ENCODE measurements around the gene PCYT1A.
"Not testable (repeated sequence)": the region's sequence is repeated elsewhere in the genome, so short reads cannot be mapped to it uniquely, and the experiment has no call there.

The PCYT1A gene

GRCh38 chr3:196210673-196211556 is 76.6 kb downstream of the PCYT1A start, which contains the start of gene ZDHHC19:
Gene ZDHHC19, minus strand, starts transcription at chr3:196211400. Its CDS starts 85 bp downstream, at chr3:196211315.
- H3K27ac ChIP-seq (ENCODE audit: low read length) = no peak within 1 kb of the TSS
- H3K36me3 ChIP-seq (ENCODE audit: insufficient read depth, low read length) = no peaks in the 10 kb centered on the region
- no peak within 1 kb of the TSS for H2AFZ ChIP-seq (ENCODE audit: low read depth, low read length)
- no peaks in the 10 kb centered on the region for H3K4me1 ChIP-seq (ENCODE audit: insufficient read depth, low read length)
- no peak within 1 kb of the TSS for H3K9ac ChIP-seq (ENCODE audit: low read depth, low read length)
- TF ChIP-seq EZH2 (IDR thresholded peaks at IDR 0.05; ENCODE audit: borderline replicate concordance, low read depth, low read length, severe bottlenecking) (no peak), CTCF (IDR thresholded peaks at IDR 0.05; ENCODE audit: borderline replicate concordance, extremely low read depth, low read length, poor library complexity, severe bottlenecking) (no peak)
- ATAC-seq (ENCODE audit: insufficient read depth, low read depth) = no peak; the same call in 2 of the 3 replicates
- no peaks in the 10 kb centered on the region for H4K20me1 ChIP-seq (ENCODE audit: insufficient read depth, low read length)
- DNase-seq = no peak
- no peaks in the 10 kb centered on the region for H3K79me2 ChIP-seq (ENCODE audit: insufficient read depth, low read length)
- no peak within 1 kb of the TSS for H3K4me2 ChIP-seq (ENCODE audit: insufficient read depth, low read length)
- H3K4me3 ChIP-seq (ENCODE audit: low read depth in 1 of 2, low read length in 2 of 2) = no peak within 1 kb of the TSS
- H3K27me3 ChIP-seq (ENCODE audit: insufficient read depth, low read length, poor library complexity) = no peaks in the 10 kb centered on the region
- H3K9me3 ChIP-seq (ENCODE audit: insufficient read depth, low read length, severe bottlenecking) = no peaks in the 10 kb centered on the region

- not testable (repeated sequence) for H3K27me3 ChIP-seq (ENCODE audit: insufficient read depth, low read length, poor library complexity); H3K4me1 ChIP-seq (ENCODE audit: insufficient read depth, low read length); H3K27ac ChIP-seq (ENCODE audit: low read length); H2AFZ ChIP-seq (ENCODE audit: low read depth, low read length); H3K36me3 ChIP-seq (ENCODE audit: insufficient read depth, low read length); H3K4me3 ChIP-seq (ENCODE audit: low read depth in 1 of 2, low read length in 2 of 2); ATAC-seq (ENCODE audit: insufficient read depth, low read depth); H3K9me3 ChIP-seq (ENCODE audit: insufficient read depth, low read length, severe bottlenecking); DNase-seq; H4K20me1 ChIP-seq (ENCODE audit: insufficient read depth, low read length); H3K4me2 ChIP-seq (ENCODE audit: insufficient read depth, low read length); H3K79me2 ChIP-seq (ENCODE audit: insufficient read depth, low read length); H3K9ac ChIP-seq (ENCODE audit: low read depth, low read length)
Measured at GRCh38 chr3:196209944-196210672, 77.4 kb downstream of the PCYT1A start.

- no peak for DNase-seq
- ATAC-seq (ENCODE audit: insufficient read depth, low read depth) = no peak
Measured at GRCh38 chr3:196208942-196209695, 78.4 kb downstream of the PCYT1A start.

More at GRCh38 chr3:196208942-196209695, 78.4 kb downstream of the PCYT1A start:
- Histone ChIP-seq H3K9ac (ENCODE audit: low read depth, low read length) (no peak overlapping the region), H2AFZ (ENCODE audit: low read depth, low read length) (no peak overlapping the region), H3K4me1 (ENCODE audit: insufficient read depth, low read length) (no peaks in the 10 kb centered on the region), H3K4me2 (ENCODE audit: insufficient read depth, low read length) (no peak overlapping the region), H3K79me2 (ENCODE audit: insufficient read depth, low read length) (no peaks in the 10 kb centered on the region), H4K20me1 (ENCODE audit: insufficient read depth, low read length) (no peaks in the 10 kb centered on the region), H3K27ac (ENCODE audit: low read length) (no peak overlapping the region), H3K36me3 (ENCODE audit: insufficient read depth, low read length) (no peaks in the 10 kb centered on the region), H3K9me3 (ENCODE audit: insufficient read depth, low read length, severe bottlenecking) (no peaks in the 10 kb centered on the region), H3K4me3 (ENCODE audit: low read depth in 1 of 2, low read length in 2 of 2) (no peak overlapping the region), H3K27me3 (ENCODE audit: insufficient read depth, low read length, poor library complexity) (no peaks in the 10 kb centered on the region)
- no peak for TF ChIP-seq CTCF (IDR thresholded peaks at IDR 0.05; ENCODE audit: borderline replicate concordance, extremely low read depth, low read length, poor library complexity, severe bottlenecking)

Measured in DND-41 (cell line).